Measurements from ENCODE around the gene CFAP58.

Gene CFAP58

GRCh38 chr10:104435822-104436221, 82.2 kb downstream of the CFAP58 start:
- H3K4me3 ChIP-seq (ENCODE audit: low read depth, low read length) = no peak overlapping the region
- CTCF ChIA-PET = interaction anchor here (0.8 kb wide), 1 partner anchor 144 kb away, joined by 3 read pairs; no protein-coding TSS in a partner anchor
- TF ChIP-seq CTCF (IDR thresholded peaks at IDR 0.05; ENCODE audit: insufficient read depth, low read length, missing control alignments) = no peak
- POLR2A ChIA-PET = no interaction called here
- no peak for DNase-seq (ENCODE audit: low read depth, low spot score)

GRCh38 chr10:104437226-104437625, 83.6 kb downstream of the CFAP58 start:
- ChIA-PET CTCF (no interaction called here), POLR2A (no interaction called here)
- H3K4me3 ChIP-seq (ENCODE audit: low read depth, low read length) = no peak overlapping the region
- TF ChIP-seq CTCF (IDR thresholded peaks at IDR 0.05; ENCODE audit: insufficient read depth, low read length, missing control alignments) = no peak
- no peak for DNase-seq (ENCODE audit: low read depth, low spot score)

- DNase-seq (ENCODE audit: low read depth, low spot score) = no peak
- H3K4me3 ChIP-seq (ENCODE audit: low read depth, low read length) = no peak overlapping the region
- POLR2A ChIA-PET = no interaction called here
- CTCF ChIA-PET = interaction anchor here (0.7 kb wide), 1 partner anchor 33 kb away, joined by 3 read pairs; no protein-coding TSS in a partner anchor
- TF ChIP-seq CTCF (IDR thresholded peaks at IDR 0.05; ENCODE audit: insufficient read depth, low read length, missing control alignments) = no peak
Observed at GRCh38 chr10:104440221-104440620, 86.6 kb downstream of the CFAP58 start.

GRCh38 chr10:104441329-104442000, 87.8 kb downstream of the CFAP58 start:
- ChIA-PET POLR2A (no interaction called here), CTCF (no interaction called here)
- peak; percentile 92 for DNase-seq (ENCODE audit: low read depth, low spot score)
- H3K4me3 ChIP-seq (ENCODE audit: low read depth, low read length) = no peak overlapping the region
- no peak for TF ChIP-seq CTCF (IDR thresholded peaks at IDR 0.05; ENCODE audit: insufficient read depth, low read length, missing control alignments)

- CTCF ChIA-PET = interaction anchor here (1.7 kb wide), 1 partner anchor 39 kb away, joined by 5 read pairs; no protein-coding TSS in a partner anchor
- TF ChIP-seq CTCF (IDR thresholded peaks at IDR 0.05; ENCODE audit: insufficient read depth, low read length, missing control alignments) = no peak
- POLR2A ChIA-PET = no interaction called here
- H3K4me3 ChIP-seq (ENCODE audit: low read depth, low read length) = no peak overlapping the region
- peak; percentile 72 for DNase-seq (ENCODE audit: low read depth, low spot score)
Observed at GRCh38 chr10:104445359-104445758, 91.7 kb downstream of the CFAP58 start.

- H3K4me3 ChIP-seq (ENCODE audit: low read depth, low read length) = no peak overlapping the region
- CTCF ChIA-PET = no interaction called here
- no peak for TF ChIP-seq CTCF (IDR thresholded peaks at IDR 0.05; ENCODE audit: insufficient read depth, low read length, missing control alignments)
- DNase-seq (ENCODE audit: low read depth, low spot score) = no peak
- POLR2A ChIA-PET = no interaction called here
Observed at GRCh38 chr10:104446151-104446550, 92.5 kb downstream of the CFAP58 start.
